ENCODE measurements around the gene TBX19.

TBX19 gene

DNA sequence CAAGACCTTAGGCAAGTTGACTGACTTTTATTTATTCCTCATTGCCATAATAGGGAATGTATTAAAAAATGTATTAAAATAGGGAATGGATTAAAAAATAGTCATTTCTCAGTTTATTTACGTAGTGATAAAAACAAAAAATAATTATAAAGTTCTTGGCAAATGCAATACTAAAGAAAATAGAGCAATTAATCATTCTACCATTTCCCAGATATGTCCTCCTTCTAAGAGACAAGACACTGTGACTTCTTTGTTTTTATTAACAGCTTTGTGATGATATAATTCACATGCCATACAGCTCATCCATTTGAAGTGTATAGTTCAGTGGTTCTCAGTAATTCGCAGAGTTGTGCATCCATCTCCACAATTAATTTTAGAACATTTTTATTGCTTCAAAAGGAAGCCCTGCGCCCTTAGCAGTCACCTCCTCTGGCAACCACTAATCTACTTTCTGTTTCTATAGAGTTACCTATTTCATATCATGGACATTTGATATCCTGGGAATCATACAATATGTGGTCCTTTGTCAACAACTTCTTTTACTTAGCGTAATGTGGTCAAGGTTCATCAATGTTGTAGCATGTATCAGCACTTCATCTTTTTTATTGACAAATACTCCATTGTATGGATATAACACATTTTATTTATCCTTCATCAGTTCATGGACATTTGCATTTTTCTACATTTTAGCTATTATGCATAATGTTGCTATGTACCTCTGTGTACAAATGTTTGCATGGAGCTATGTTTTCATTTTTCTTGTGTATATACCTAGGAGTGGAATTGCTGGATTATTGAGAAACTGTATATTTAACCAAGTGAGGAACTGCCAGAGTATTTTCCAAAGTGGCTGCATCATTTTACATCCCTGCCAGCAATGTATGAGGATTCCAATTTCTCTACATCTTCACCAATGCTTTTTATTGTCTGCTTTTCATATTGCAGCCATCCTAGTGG is 5.6 kb downstream of the TBX19 start:
- TF ChIP-seq, protein P1, sequence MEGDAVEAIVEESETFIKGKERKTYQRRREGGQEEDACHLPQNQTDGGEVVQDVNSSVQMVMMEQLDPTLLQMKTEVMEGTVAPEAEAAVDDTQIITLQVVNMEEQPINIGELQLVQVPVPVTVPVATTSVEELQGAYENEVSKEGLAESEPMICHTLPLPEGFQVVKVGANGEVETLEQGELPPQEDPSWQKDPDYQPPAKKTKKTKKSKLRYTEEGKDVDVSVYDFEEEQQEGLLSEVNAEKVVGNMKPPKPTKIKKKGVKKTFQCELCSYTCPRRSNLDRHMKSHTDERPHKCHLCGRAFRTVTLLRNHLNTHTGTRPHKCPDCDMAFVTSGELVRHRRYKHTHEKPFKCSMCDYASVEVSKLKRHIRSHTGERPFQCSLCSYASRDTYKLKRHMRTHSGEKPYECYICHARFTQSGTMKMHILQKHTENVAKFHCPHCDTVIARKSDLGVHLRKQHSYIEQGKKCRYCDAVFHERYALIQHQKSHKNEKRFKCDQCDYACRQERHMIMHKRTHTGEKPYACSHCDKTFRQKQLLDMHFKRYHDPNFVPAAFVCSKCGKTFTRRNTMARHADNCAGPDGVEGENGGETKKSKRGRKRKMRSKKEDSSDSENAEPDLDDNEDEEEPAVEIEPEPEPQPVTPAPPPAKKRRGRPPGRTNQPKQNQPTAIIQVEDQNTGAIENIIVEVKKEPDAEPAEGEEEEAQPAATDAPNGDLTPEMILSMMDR (conservative IDR thresholded peaks at IDR 0.05; ENCODE audit: low read depth): no peak
- H3K27ac ChIP-seq: no peak overlapping the region
- no peak for DNase-seq (ENCODE audit: low spot score)
- ChIA-PET POLR2A (ENCODE audit: low non-redundant PET) (no interaction called here), CTCF (interaction anchor here (0.6 kb wide), 2 partner anchors 18 to 892 kb away, joined by 3 read pairs; no protein-coding TSS in a partner anchor)

DNA sequence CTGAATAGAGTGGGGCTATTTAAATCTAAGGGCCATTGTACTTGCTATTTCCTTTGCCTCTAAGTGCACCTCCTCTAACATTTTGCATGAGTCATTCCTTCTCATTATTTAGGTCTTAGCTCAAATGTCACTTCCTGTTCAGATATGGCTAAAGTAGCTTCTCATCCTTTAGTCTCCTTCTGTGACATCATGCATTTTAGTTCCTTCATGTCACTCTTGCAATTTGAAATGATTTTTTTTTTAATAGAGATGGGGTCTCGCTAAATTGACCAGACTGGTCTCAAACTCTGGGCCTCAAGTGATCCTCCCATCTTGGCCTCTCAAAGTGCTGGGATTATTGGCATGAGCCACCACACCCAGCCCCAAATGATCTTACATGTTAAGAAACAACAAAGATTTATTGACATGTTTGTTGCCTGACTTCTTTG is 6.6 kb downstream of the TBX19 start:
- TF ChIP-seq, protein P1 (conservative IDR thresholded peaks at IDR 0.05; ENCODE audit: low read depth): no peak
- no peak overlapping the region for H3K27ac ChIP-seq
- DNase-seq (ENCODE audit: low spot score): peak; percentile 26
- ChIA-PET POLR2A (ENCODE audit: low non-redundant PET) (no interaction called here), CTCF (no interaction called here)

DNA sequence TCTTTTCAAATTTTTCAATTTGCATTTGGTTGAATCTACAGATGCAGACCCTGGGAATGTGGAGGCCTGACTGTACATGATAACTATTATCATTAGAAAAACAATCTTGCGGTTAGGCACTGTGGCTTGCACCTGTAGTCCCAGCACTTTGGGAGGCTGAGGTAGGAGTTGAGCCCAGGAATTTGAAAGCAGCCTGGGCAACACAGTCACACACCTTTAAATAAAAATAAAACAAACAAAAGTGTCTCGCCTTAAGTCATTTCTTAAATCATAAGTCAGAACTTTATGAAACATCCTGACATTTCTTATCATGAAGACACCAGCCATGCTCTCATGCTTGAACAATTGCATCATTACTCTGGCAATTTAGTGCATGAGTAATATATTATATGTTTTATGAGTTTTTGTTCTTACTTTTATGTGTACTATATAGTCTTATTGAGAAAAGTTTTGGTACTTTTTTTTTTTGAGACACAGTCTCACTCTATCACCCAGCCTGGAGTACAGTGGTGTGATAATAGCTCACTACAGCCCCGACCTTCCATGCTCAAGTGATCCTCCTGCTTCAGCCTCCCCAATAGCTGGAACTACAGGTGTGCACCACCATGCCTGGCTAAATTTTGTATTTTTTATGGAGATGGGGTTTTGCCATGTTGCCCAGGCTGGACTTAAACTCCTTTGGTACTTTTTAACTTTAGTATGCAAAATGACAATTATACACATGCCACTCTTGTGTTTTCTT is 7.8 kb downstream of the TBX19 start:
- H3K27ac ChIP-seq: no peak overlapping the region
- no peak for DNase-seq (ENCODE audit: low spot score)
- TF ChIP-seq, protein P1 (conservative IDR thresholded peaks at IDR 0.05; ENCODE audit: low read depth): no peak
- CTCF ChIA-PET: no interaction called here
- POLR2A ChIA-PET (ENCODE audit: low non-redundant PET): no interaction called here

DNA sequence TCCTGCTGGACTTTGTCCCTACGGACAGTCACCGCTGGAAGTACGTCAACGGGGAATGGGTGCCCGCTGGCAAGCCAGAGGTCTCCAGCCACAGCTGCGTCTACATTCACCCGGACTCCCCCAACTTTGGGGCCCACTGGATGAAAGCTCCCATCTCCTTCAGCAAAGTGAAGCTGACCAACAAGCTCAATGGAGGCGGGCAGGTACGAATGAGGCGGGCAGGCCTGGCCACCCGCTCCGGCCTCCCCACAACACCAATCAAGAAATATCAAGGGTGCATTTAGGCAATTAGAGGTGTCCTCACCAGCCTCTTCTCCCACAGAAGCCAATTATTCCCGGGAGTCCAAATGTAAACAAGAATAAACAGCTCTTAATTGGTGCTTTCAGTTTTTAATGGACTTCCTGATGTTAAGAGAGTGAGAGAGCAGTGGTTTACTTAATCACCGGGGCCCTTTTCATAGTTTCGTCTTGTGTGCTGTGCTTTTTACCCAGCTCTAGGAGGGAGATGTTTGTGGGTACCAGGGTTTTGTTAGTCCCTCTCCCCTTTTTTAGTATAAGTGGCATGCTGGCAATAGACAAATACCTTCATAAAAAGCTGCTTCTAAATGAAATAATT is 10.7 kb downstream of the TBX19 start:
- DNase-seq (ENCODE audit: low spot score): no peak
- POLR2A ChIA-PET (ENCODE audit: low non-redundant PET): no interaction called here
- TF ChIP-seq, protein P1 (conservative IDR thresholded peaks at IDR 0.05; ENCODE audit: low read depth): no peak
- H3K27ac ChIP-seq: no peak overlapping the region
- CTCF ChIA-PET: no interaction called here

DNA sequence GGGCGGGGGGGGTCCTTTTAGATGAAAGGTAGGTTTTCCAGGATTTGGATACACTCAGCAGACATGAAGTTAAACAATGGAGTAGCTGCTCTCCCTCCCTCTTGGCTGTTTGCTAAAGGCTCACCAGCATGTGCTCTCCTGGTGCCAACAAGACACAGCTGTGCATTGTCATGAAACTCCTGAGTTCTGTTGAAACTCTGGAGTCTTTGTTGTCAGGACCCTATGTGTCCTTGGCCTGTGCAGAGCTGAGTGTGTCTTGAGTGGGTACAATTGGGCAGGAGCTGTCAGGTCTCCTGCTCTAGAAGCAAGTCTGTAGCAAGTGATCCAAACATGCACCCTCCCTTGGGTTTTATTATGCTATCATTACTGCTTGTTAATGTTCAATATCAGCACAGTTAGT is 12.7 kb downstream of the TBX19 start:
- POLR2A ChIA-PET (ENCODE audit: low non-redundant PET): interaction anchor here (0.9 kb wide), 1 partner anchor 9 kb away, joined by 3 read pairs; no protein-coding TSS in a partner anchor

More for the DNA sequence above, 12.7 kb downstream of the TBX19 start:
- TF ChIP-seq, protein P1 (conservative IDR thresholded peaks at IDR 0.05; ENCODE audit: low read depth): no peak
- H3K27ac ChIP-seq: no peak overlapping the region
- CTCF ChIA-PET: no interaction called here
- DNase-seq (ENCODE audit: low spot score): no peak
